ENCODE results near the gene PSIP1. TPM values are rescaled to one million over a fixed set of nuclear protein-coding genes. Genes with fewer than 3 reads are reported as not detected.

PSIP1 gene
- total RNA-seq, 1 donor from 2014 or later: 128 TPM

GRCh38 chr9:15420796-15421195, 90.0 kb downstream of the PSIP1 start:
- Mint-ChIP-seq H3K27ac (ENCODE audit: unreplicated experiment) (peak overlapping the region; percentile 66), H3K36me3 (ENCODE audit: low read depth, unreplicated experiment) (peaks cover 8% of the 10 kb centered on the region), H3K9me3 (ENCODE audit: unreplicated experiment) (no peaks in the 10 kb centered on the region), H3K4me1 (ENCODE audit: unreplicated experiment) (peaks cover 15% of the 10 kb centered on the region), H3K27me3 (ENCODE audit: unreplicated experiment) (peaks cover 3% of the 10 kb centered on the region), H3K4me3 (ENCODE audit: unreplicated experiment) (no peak overlapping the region)
- DNase-seq (ENCODE audit: low spot score): no peak
- TF ChIP-seq CTCF (IDR thresholded peaks at IDR 0.05; ENCODE audit: unreplicated experiment): no peak

GRCh38 chr9:15417626-15418025, 93.1 kb downstream of the PSIP1 start:
- H3K9me3 Mint-ChIP-seq (ENCODE audit: unreplicated experiment): no peaks in the 10 kb centered on the region
- no peaks in the 10 kb centered on the region for H3K27me3 Mint-ChIP-seq (ENCODE audit: unreplicated experiment)
- H3K4me1 Mint-ChIP-seq (ENCODE audit: unreplicated experiment): peaks cover 6% of the 10 kb centered on the region
- no peak overlapping the region for H3K4me3 Mint-ChIP-seq (ENCODE audit: unreplicated experiment)
- no peak for TF ChIP-seq CTCF (IDR thresholded peaks at IDR 0.05; ENCODE audit: unreplicated experiment)
- no peaks in the 10 kb centered on the region for H3K36me3 Mint-ChIP-seq (ENCODE audit: low read depth, unreplicated experiment)
- H3K27ac Mint-ChIP-seq (ENCODE audit: unreplicated experiment): no peak overlapping the region
- DNase-seq (ENCODE audit: low spot score): no peak

GRCh38 chr9:15416880-15417279, 93.9 kb downstream of the PSIP1 start:
- H3K4me3 Mint-ChIP-seq (ENCODE audit: unreplicated experiment): no peak overlapping the region
- peaks cover 6% of the 10 kb centered on the region for H3K4me1 Mint-ChIP-seq (ENCODE audit: unreplicated experiment)
- peak; percentile 48 for TF ChIP-seq CTCF (IDR thresholded peaks at IDR 0.05; ENCODE audit: unreplicated experiment)
- H3K27ac Mint-ChIP-seq (ENCODE audit: unreplicated experiment): no peak overlapping the region
- no peaks in the 10 kb centered on the region for H3K36me3 Mint-ChIP-seq (ENCODE audit: low read depth, unreplicated experiment)
- peak; percentile 47 for DNase-seq (ENCODE audit: low spot score)
- H3K9me3 Mint-ChIP-seq (ENCODE audit: unreplicated experiment): no peaks in the 10 kb centered on the region
- no peaks in the 10 kb centered on the region for H3K27me3 Mint-ChIP-seq (ENCODE audit: unreplicated experiment)

Other genes starting within 250 kb of the PSIP1 start
- gene TTC39B, start 203.8 kb downstream of the PSIP1 start, total RNA-seq (ENCODE audit: unreplicated experiment): 10.3 TPM
- gene SNAPC3, start 88.1 kb downstream of the PSIP1 start, total RNA-seq (ENCODE audit: unreplicated experiment): 31.8 TPM
- 6.5 TPM for gene CCDC171, start 42.1 kb upstream of the PSIP1 start, total RNA-seq (ENCODE audit: unreplicated experiment)